ENCODE measurements around the gene GRAMD4. TPM values are rescaled to one million over a fixed set of nuclear protein-coding genes. Genes with fewer than 3 reads are reported as not detected.

The GRAMD4 gene
- total RNA-seq, 1 donor from 2014 or later, result 16.8 TPM

DNA sequence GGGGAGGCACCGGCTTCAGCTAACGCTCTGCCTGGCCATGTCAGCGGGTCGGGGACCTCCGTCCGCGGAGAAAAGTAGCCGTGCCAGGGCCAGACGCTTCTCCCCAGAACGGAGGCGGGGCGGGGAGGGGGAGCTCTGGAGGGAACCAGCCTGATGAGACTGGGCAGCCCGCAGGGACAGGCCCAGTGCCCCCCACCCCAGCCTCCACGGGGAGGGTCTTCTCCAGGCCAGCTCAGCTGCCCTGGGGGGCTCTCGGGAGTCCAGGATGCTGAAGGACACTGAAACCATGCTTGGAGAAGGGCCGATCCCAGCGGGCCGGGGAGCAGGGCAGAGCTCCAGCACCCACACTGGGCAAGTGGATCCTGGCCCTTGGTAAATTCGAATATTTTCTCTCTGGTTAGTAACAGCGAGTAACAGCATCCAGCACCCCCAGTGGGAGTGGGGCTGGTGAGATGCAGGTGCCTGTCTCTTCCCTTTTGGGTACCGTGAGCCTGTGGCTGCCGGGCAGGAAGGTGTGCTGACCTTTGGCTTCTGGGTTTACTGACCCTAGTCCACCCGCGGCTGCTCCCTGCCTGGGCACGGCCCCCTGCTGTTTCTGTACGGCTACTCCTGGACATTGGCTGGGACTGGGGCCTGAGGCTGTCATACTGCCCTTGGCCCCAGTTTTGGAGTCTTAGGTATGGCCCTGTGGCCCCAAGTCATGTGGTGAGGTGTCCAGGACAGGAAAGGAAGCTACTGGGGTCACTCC is 35.8 kb downstream of the GRAMD4 start:
- DNase-seq (ENCODE audit: low read depth) (no peak), FAIRE-seq (no peak)
- TF ChIP-seq, protein P1, sequence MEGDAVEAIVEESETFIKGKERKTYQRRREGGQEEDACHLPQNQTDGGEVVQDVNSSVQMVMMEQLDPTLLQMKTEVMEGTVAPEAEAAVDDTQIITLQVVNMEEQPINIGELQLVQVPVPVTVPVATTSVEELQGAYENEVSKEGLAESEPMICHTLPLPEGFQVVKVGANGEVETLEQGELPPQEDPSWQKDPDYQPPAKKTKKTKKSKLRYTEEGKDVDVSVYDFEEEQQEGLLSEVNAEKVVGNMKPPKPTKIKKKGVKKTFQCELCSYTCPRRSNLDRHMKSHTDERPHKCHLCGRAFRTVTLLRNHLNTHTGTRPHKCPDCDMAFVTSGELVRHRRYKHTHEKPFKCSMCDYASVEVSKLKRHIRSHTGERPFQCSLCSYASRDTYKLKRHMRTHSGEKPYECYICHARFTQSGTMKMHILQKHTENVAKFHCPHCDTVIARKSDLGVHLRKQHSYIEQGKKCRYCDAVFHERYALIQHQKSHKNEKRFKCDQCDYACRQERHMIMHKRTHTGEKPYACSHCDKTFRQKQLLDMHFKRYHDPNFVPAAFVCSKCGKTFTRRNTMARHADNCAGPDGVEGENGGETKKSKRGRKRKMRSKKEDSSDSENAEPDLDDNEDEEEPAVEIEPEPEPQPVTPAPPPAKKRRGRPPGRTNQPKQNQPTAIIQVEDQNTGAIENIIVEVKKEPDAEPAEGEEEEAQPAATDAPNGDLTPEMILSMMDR (IDR thresholded peaks at IDR 0.05; ENCODE audit: insufficient read depth, low read length, severe bottlenecking), result no peak
- H3K27me3 ChIP-seq (ENCODE audit: control insufficient read depth, insufficient read depth, low read length), result peaks cover 2% of the 10 kb centered on the region
- no peak overlapping the region for H3K4me3 ChIP-seq (ENCODE audit: low read depth, low read length)
- H3K36me3 ChIP-seq (ENCODE audit: control insufficient read depth, insufficient read depth, low read length), result no peaks in the 10 kb centered on the region

DNA sequence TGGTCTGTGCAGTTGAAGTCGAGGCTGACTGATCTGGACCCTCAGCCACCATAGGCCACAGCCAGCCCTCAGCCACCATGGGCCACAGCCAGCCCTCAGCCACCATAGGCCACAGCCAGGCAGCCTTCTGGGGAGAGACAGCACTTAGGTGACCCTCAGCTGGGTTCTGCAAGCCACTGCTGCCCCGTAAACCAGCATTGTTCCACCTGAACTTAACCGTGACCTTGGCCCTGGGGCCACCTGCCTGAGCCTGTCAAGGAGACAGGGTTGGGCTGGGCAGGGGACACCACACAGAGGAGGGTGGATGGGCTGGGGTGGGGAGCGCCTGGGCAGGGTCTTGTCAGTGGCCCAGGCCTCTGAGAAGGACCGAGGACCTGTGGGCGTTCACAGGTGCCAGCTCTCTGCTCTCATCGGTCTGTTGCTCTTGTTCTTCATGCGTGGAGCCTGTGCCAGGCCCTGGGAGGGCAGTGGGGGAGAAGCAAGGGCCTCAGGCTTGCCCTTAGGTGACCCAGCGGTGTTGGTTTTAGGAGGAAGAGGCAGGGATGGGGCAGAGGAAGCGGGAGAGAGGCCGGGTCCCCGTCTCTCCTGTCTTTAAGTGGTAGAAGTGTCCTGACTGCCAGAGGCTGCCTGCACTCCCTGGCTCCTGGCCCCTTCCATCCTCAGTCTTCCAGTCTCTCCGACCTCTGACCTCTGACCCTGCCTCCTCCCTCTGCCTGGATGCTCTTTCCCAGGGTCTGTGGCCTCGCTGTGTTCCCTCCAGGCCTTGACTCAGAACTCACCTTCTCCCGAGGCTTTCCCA is 36.9 kb downstream of the GRAMD4 start:
- no peaks in the 10 kb centered on the region for H3K36me3 ChIP-seq (ENCODE audit: control insufficient read depth, insufficient read depth, low read length)
- DNase-seq (ENCODE audit: low read depth), result no peak
- peaks cover 2% of the 10 kb centered on the region for H3K27me3 ChIP-seq (ENCODE audit: control insufficient read depth, insufficient read depth, low read length)
- no peak overlapping the region for H3K4me3 ChIP-seq (ENCODE audit: low read depth, low read length)
- FAIRE-seq, result no peak
- TF ChIP-seq, protein P1 (IDR thresholded peaks at IDR 0.05; ENCODE audit: insufficient read depth, low read length, severe bottlenecking), result no peak

DNA sequence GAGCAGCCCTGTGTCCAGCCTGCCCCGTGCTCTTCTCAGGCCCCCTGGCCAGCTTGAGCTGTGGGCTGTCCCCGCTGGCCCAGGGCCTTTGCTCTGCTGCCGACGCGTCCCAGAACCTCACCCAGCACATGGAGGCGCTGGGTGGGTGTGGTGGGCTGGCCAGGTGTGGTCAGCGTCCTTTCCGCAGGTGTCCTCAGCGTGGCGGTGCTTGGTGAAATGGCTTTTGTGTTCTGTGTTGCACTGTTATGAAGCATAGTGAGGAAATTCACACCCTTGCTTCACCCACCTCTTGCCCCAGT is 37.4 kb downstream of the GRAMD4 start:
- FAIRE-seq (no peak), DNase-seq (ENCODE audit: low read depth) (no peak)
- peaks cover 4% of the 10 kb centered on the region for H3K27me3 ChIP-seq (ENCODE audit: control insufficient read depth, insufficient read depth, low read length)
- no peaks in the 10 kb centered on the region for H3K36me3 ChIP-seq (ENCODE audit: control insufficient read depth, insufficient read depth, low read length)
- no peak overlapping the region for H3K4me3 ChIP-seq (ENCODE audit: low read depth, low read length)
- TF ChIP-seq, protein P1 (IDR thresholded peaks at IDR 0.05; ENCODE audit: insufficient read depth, low read length, severe bottlenecking), result no peak

DNA sequence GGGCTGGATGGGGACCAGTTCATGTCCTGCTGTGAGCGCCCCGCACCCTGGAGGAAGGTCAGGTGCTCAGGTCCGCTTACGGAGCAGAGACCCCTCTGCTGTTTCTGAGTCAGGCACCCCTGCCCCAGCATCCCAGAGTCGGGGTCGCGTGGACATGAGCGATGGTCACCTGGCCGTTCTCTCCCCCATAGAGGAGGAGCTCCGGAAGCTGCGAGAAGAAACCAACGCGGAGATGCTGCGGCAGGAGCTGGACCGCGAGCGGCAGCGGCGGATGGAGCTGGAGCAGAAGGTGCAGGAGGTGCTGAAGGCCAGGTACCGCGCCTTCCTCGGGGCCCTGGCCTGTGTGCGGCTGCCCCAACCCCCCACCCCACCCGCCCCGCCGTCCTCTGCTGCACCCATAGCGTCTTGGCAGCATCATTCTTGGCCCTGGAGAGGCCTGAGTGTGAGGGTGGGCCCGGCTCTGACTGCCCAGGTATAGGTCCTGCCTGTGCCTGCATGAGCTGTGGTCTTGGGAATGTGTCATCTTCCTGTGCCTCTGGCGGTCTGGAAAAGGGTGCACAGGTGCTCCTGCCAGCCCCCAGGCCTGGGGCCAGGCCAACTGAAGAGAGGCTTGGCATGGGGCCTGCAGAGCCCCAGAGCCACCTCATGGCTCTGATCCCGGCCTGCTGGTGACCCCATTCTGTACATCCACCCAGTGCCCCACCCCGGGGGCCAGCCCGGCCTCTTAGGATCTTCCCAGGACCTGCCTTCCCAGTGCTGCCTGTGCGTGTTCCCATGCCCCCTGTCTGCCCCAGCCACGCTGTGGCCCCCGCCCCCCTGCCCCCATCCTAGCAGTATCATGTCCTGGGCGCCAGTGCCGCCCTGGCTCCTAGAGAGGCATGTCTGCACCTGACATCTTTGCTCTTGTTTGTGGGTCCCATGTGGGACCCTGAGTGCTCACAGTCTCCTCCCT is 38.1 kb downstream of the GRAMD4 start:
- peaks cover 4% of the 10 kb centered on the region for H3K27me3 ChIP-seq (ENCODE audit: control insufficient read depth, insufficient read depth, low read length)
- FAIRE-seq (no peak), DNase-seq (ENCODE audit: low read depth) (peak; percentile 88)
- H3K4me3 ChIP-seq (ENCODE audit: low read depth, low read length), result no peak overlapping the region
- H3K36me3 ChIP-seq (ENCODE audit: control insufficient read depth, insufficient read depth, low read length), result peaks cover 1% of the 10 kb centered on the region
- TF ChIP-seq, protein P1 (IDR thresholded peaks at IDR 0.05; ENCODE audit: insufficient read depth, low read length, severe bottlenecking), result no peak

DNA sequence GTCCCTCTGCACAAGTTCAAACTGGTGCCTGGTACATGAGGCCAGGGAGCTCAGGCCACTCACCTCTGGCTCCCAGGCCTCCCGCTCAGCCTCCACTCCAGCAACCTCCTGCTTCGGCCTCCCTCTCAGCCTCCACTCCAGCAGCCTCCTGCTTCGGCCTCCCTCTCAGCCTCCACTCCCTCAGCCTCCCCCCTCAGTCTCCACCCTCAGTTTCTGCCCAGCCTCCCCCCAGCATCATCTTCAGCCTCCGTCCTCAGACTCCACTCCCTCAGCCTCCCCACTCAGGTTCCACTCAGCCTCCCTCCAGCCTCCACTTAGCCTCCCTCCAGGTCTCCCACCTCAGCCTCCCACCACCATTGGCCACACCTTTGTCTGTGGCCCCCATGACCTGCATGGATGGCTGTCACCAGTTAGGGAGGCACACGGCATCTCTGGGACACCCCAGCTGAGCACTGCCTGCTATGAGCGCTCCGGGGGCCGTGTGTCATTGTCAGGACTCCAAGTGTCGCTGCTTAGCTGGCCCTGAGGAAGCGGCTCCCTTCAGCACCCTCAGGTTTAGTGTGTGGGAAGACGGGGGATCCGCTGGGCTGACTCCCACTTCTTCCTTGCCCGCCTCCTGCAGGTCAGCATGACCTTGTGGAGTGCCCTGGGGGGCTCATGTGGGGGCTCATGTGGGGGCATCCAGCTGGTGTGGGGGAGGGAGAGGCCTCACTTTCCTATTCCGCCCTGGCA is 39.0 kb downstream of the GRAMD4 start:
- H3K4me3 ChIP-seq (ENCODE audit: low read depth, low read length), result no peak overlapping the region
- H3K27me3 ChIP-seq (ENCODE audit: control insufficient read depth, insufficient read depth, low read length), result peaks cover 4% of the 10 kb centered on the region
- DNase-seq (ENCODE audit: low read depth), result no peak
- TF ChIP-seq, protein P1 (IDR thresholded peaks at IDR 0.05; ENCODE audit: insufficient read depth, low read length, severe bottlenecking), result no peak
- peaks cover 3% of the 10 kb centered on the region for H3K36me3 ChIP-seq (ENCODE audit: control insufficient read depth, insufficient read depth, low read length)
- FAIRE-seq, result no peak

Data from bronchial epithelial cell (primary cell).